Prostate gland (tissue), 2 donors: Measurements from ENCODE around the gene MAML3.

Source experiments
- CTCF ChIP-seq, 4 experiments: fragments of 200-600 bp in 2 of 4; fragments of 450-650 bp in 2 of 4; sonication (generic) in 2 of 4; IDR thresholded peaks; 1 replicate in 3 of 4; 2 replicates in 1 of 4; pipeline ENCODE4 v1.5.1; 2016 to 2019; ENCODE audit warnings: antibody characterized with exemption in 4 of 4, mild to moderate bottlenecking in 2 of 4, moderate library complexity in 2 of 4
- POLR2A ChIP-seq: fragments of 450-650 bp; IDR thresholded peaks from one replicate; pipeline ENCODE4 v1.6.1; 2016; ENCODE audit warnings: antibody characterized with exemption, mild to moderate bottlenecking
- POLR2AphosphoS5 ChIP-seq: sonication (generic); formaldehyde crosslinking; IDR thresholded peaks from one replicate; pipeline ENCODE4 v1.6.1; 2017; ENCODE audit warnings: antibody characterized with exemption

- TF ChIP-seq CTCF (IDR thresholded peaks at IDR 0.05) (peak in 2 of 4 experiments; percentile 30 to 45), POLR2AphosphoS5 (no peak), POLR2A (no peak)
Measured at GRCh38 chr4:139902321-139903320, 251.4 kb downstream of the MAML3 start.
